Mesodermal cell (in vitro differentiated cells): Measurements from ENCODE around the gene CDC42BPB.
A peak's percentile ranks its signal among the peaks of the same experiment; 100 is the strongest.

Source experiments
- H3K27ac ChIP-seq: 2 replicates; pipeline ENCODE4 v1.7.0; 2013; ENCODE audit warnings: mild to moderate bottlenecking, low read depth, low read length, moderate library complexity; ENCODE audit not compliant: severe bottlenecking
- H3K36me3 ChIP-seq: 2 replicates; pipeline ENCODE4 v1.7.1; 2013; ENCODE audit warnings: mild to moderate bottlenecking, low read length, moderate library complexity; ENCODE audit not compliant: control insufficient read depth, insufficient read depth
- H3K4me1 ChIP-seq: one replicate; pipeline ENCODE4 v1.7.1; 2013; ENCODE audit warnings: mild to moderate bottlenecking, low read length; ENCODE audit not compliant: insufficient read depth, control insufficient read depth, poor library complexity, severe bottlenecking
- H3K4me3 ChIP-seq: 2 replicates; pipeline ENCODE4 v1.7.0; 2013; ENCODE audit warnings: low read length, control low read depth, mild to moderate bottlenecking; ENCODE audit not compliant: insufficient read depth, poor library complexity, severe bottlenecking; ENCODE audit errors: extremely low read depth
- H3K9me3 ChIP-seq: 2 replicates; pipeline ENCODE4 v1.7.1; 2013; ENCODE audit warnings: mild to moderate bottlenecking, low read length, moderate library complexity; ENCODE audit not compliant: control insufficient read depth
- WGBS, 2 experiments: methylation state at CpG; one replicate each; pipeline ENCODE4 v1.1.5; 2013; ENCODE audit warnings: missing lambda C conversion rate in 2 of 2; ENCODE audit not compliant: insufficient coverage in 2 of 2; 5-methylcytosine and 5-hydroxymethylcytosine counted together

The CDC42BPB gene

GRCh38 chr14:103070263-103070885 lies 13.0 kb upstream of the CDC42BPB start:
- Histone ChIP-seq H3K9me3 (no peaks in the 10 kb centered on the region), H3K4me1 (peaks cover 5% of the 10 kb centered on the region), H3K27ac (no peak overlapping the region), H3K4me3 (no peak overlapping the region), H3K36me3 (no peaks in the 10 kb centered on the region)
- WGBS, 2 experiments = 86 to 94% methylated on average over 5 to 6 of the region's 8 CpGs

GRCh38 chr14:103068351-103069073 lies 11.2 kb upstream of the CDC42BPB start:
- H3K36me3 ChIP-seq = no peaks in the 10 kb centered on the region

GRCh38 chr14:103067231-103067954 lies 10.0 kb upstream of the CDC42BPB start:
- H3K27ac ChIP-seq = no peak overlapping the region
- no peak overlapping the region for H3K4me3 ChIP-seq
- 87 to 100% methylated on average over 6 to 7 of the region's 8 CpGs for WGBS, 2 experiments
- H3K9me3 ChIP-seq = no peaks in the 10 kb centered on the region
- no peaks in the 10 kb centered on the region for H3K4me1 ChIP-seq
- H3K36me3 ChIP-seq = no peaks in the 10 kb centered on the region

More at GRCh38 chr14:103068351-103069073, 11.2 kb upstream of the CDC42BPB start:
- H3K9me3 ChIP-seq = no peaks in the 10 kb centered on the region
- no peak overlapping the region for H3K4me3 ChIP-seq
- 81 to 95% methylated on average over 11 to 15 of the region's 22 CpGs for WGBS, 2 experiments
- no peaks in the 10 kb centered on the region for H3K4me1 ChIP-seq
- H3K27ac ChIP-seq = no peak overlapping the region

- no peak overlapping the region for H3K27ac ChIP-seq
- no peaks in the 10 kb centered on the region for H3K36me3 ChIP-seq
- H3K4me3 ChIP-seq = no peak overlapping the region
- no peaks in the 10 kb centered on the region for H3K4me1 ChIP-seq
- WGBS, 2 experiments = 88 to 91% methylated on average over 6 to 7 of the region's 9 CpGs
- H3K9me3 ChIP-seq = no peaks in the 10 kb centered on the region
Measured at GRCh38 chr14:103066399-103066798, 9.1 kb upstream of the CDC42BPB start.

- WGBS, 2 experiments = 92 to 96% methylated on average over 4 to 6 of the region's 7 CpGs
- no peaks in the 10 kb centered on the region for H3K36me3 ChIP-seq
- no peak overlapping the region for H3K4me3 ChIP-seq
- H3K4me1 ChIP-seq = no peaks in the 10 kb centered on the region
- no peak overlapping the region for H3K27ac ChIP-seq
- no peaks in the 10 kb centered on the region for H3K9me3 ChIP-seq
Measured at GRCh38 chr14:103065861-103066260, 8.5 kb upstream of the CDC42BPB start.

- Histone ChIP-seq H3K36me3 (no peaks in the 10 kb centered on the region), H3K4me3 (no peak overlapping the region), H3K27ac (no peak overlapping the region), H3K4me1 (no peaks in the 10 kb centered on the region), H3K9me3 (no peaks in the 10 kb centered on the region)
- 95 to 96% methylated on average over 8 to 12 of the region's 12 CpGs for WGBS, 2 experiments
Measured at GRCh38 chr14:103064978-103065377, 7.6 kb upstream of the CDC42BPB start.

- WGBS, 2 experiments = 93 to 100% methylated on average over 2 to 3 of the region's 4 CpGs
- Histone ChIP-seq H3K4me3 (no peak overlapping the region), H3K9me3 (no peaks in the 10 kb centered on the region), H3K36me3 (no peaks in the 10 kb centered on the region), H3K4me1 (no peaks in the 10 kb centered on the region), H3K27ac (no peak overlapping the region)
Measured at GRCh38 chr14:103064436-103064835, 7.1 kb upstream of the CDC42BPB start.

GRCh38 chr14:103061482-103061976 lies 4.2 kb upstream of the CDC42BPB start:
- WGBS, 2 experiments = 73 to 76% methylated on average over 5 of the region's 6 CpGs
- peaks cover 4% of the 10 kb centered on the region for H3K4me1 ChIP-seq
- H3K4me3 ChIP-seq = no peak overlapping the region
- H3K9me3 ChIP-seq = no peaks in the 10 kb centered on the region
- H3K27ac ChIP-seq = no peak overlapping the region
- H3K36me3 ChIP-seq = no peaks in the 10 kb centered on the region

GRCh38 chr14:103059556-103059955 lies 2.2 kb upstream of the CDC42BPB start:
- Histone ChIP-seq H3K9me3 (no peaks in the 10 kb centered on the region), H3K4me1 (peaks cover 11% of the 10 kb centered on the region), H3K27ac (no peak overlapping the region), H3K36me3 (peaks cover 15% of the 10 kb centered on the region), H3K4me3 (no peak overlapping the region)
- WGBS, 2 experiments = 89 to 92% methylated on average over 1 to 2 of the region's 5 CpGs

- Histone ChIP-seq H3K9me3 (no peaks in the 10 kb centered on the region), H3K4me3 (peak overlapping the region; percentile 72), H3K36me3 (peaks cover 21% of the 10 kb centered on the region), H3K27ac (peak overlapping the region; percentile 59), H3K4me1 (peaks cover 12% of the 10 kb centered on the region)
- WGBS, 2 experiments = 64 to 76% methylated on average over 25 to 32 of the region's 39 CpGs
Measured at GRCh38 chr14:103058164-103059055, 1.1 kb upstream of the CDC42BPB start.
